Measurements from ENCODE around the gene VWA8.

DNA sequence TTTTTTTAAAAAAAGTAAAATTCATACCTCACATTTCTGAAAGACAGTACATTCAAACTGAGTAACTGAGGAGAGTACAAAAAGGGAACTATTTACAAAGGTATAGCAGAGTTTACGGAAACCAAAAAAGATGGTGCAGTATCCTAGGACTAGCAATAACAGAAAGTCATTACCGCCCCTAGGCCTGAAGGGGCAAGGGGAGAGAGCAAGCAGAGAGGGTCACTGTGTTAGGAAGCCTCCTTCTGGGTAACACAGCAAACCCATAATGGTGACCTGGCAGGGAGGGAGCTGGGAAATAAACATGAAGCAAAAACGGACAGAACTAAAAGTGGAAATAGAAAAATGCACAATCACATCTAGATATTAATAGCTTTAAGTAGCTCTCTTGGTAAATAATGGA is 8.2 kb downstream of the VWA8 start:
- TF ChIP-seq, protein P1, sequence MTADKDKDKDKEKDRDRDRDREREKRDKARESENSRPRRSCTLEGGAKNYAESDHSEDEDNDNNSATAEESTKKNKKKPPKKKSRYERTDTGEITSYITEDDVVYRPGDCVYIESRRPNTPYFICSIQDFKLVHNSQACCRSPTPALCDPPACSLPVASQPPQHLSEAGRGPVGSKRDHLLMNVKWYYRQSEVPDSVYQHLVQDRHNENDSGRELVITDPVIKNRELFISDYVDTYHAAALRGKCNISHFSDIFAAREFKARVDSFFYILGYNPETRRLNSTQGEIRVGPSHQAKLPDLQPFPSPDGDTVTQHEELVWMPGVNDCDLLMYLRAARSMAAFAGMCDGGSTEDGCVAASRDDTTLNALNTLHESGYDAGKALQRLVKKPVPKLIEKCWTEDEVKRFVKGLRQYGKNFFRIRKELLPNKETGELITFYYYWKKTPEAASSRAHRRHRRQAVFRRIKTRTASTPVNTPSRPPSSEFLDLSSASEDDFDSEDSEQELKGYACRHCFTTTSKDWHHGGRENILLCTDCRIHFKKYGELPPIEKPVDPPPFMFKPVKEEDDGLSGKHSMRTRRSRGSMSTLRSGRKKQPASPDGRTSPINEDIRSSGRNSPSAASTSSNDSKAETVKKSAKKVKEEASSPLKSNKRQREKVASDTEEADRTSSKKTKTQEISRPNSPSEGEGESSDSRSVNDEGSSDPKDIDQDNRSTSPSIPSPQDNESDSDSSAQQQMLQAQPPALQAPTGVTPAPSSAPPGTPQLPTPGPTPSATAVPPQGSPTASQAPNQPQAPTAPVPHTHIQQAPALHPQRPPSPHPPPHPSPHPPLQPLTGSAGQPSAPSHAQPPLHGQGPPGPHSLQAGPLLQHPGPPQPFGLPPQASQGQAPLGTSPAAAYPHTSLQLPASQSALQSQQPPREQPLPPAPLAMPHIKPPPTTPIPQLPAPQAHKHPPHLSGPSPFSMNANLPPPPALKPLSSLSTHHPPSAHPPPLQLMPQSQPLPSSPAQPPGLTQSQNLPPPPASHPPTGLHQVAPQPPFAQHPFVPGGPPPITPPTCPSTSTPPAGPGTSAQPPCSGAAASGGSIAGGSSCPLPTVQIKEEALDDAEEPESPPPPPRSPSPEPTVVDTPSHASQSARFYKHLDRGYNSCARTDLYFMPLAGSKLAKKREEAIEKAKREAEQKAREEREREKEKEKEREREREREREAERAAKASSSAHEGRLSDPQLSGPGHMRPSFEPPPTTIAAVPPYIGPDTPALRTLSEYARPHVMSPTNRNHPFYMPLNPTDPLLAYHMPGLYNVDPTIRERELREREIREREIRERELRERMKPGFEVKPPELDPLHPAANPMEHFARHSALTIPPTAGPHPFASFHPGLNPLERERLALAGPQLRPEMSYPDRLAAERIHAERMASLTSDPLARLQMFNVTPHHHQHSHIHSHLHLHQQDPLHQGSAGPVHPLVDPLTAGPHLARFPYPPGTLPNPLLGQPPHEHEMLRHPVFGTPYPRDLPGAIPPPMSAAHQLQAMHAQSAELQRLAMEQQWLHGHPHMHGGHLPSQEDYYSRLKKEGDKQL (CRISPR knock-in tag; IDR thresholded peaks at IDR 0.05; ENCODE audit: low read depth) = no peak
- TF ChIP-seq NONO (IDR thresholded peaks at IDR 0.05) = no peak
- TF ChIP-seq NONO (CRISPR knock-in tag; conservative IDR thresholded peaks at IDR 0.05) = no peak
- no peak for TF ChIP-seq ZNF766 (CRISPR knock-in tag; IDR thresholded peaks at IDR 0.05; ENCODE audit: borderline replicate concordance)
- no peak for TF ChIP-seq ESRRA (CRISPR knock-in tag; IDR thresholded peaks at IDR 0.05; ENCODE audit: low read depth)
